ENCODE results near the gene CPEB3.
"Not testable (repeated sequence)": the region's sequence is repeated elsewhere in the genome, so short reads cannot be mapped to it uniquely, and the experiment has no call there.

CPEB3 gene

DNA sequence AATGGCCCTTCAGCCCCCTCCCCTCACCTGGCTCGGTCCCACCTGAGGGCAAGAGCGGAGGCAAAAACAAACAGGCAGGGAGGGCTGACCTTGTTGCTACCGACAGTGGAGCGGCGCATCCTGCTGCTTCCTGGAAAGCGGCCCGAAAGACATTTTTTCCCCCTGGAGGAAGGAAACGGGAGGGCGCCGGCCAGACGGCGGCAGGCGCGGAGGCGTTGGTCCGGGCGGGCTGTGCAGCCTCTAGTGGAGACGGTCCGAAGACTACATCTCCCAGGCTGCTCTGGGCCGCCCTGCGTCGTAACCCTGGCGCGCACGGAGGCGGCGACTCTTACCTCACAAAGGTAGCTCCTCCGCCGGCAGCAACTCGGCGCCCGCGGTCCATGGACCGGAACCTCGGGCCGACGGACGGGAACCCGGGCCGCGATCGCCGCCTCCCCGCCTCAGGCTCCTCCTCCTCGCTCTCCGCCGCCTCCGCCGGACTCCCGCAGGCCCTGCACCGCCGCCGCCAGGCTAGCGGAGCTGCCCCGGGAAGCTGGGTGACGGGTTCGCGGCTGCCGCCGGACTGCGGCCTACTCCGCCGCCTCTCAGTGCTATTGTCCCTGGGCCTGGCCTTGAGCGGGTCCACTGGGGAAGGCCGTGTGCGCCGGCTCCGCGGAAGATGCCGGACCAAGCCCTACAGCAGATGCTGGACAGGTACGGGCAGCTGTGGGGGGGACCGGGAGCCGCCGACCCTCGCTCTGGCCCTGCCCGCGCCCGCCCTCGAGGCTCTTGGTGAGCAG, at the start of gene CPEB3, which contains the start of gene MARCHF5:
TSS of gene CPEB3 (minus strand) at position 242 of the 779 bp plus-strand sequence. CDS start 50,728 bp downstream, outside the sequence.
TSS of gene MARCHF5 (plus strand) at position 331 of the 779 bp plus-strand sequence. CDS start at position 659, 328 bp downstream.
- peak; percentile 81 for DNase-seq

GRCh38 chr10:92329927-92330326, 39.0 kb upstream of the CPEB3 start:
- not testable (repeated sequence) for DNase-seq

DNA sequence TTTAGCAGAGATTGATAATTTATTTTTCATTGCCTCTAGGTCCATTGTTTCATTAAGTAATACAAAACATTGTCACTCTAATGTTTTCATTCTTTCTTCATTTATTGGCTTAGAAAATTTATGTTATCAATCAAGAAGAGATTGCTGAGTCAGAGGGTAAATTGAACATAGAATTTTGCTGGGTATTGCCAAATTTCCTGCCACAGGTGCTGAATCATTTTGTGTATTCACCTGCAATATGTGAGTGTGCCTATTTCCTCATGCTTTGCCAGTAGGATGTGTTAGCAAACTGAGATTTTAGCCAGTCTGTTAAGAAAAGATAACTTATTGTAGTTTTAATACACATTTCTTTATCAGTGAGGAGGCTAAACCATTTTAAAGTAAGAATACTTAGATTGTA, 38.1 kb upstream of the CPEB3 start:
- no peak for DNase-seq

DNA sequence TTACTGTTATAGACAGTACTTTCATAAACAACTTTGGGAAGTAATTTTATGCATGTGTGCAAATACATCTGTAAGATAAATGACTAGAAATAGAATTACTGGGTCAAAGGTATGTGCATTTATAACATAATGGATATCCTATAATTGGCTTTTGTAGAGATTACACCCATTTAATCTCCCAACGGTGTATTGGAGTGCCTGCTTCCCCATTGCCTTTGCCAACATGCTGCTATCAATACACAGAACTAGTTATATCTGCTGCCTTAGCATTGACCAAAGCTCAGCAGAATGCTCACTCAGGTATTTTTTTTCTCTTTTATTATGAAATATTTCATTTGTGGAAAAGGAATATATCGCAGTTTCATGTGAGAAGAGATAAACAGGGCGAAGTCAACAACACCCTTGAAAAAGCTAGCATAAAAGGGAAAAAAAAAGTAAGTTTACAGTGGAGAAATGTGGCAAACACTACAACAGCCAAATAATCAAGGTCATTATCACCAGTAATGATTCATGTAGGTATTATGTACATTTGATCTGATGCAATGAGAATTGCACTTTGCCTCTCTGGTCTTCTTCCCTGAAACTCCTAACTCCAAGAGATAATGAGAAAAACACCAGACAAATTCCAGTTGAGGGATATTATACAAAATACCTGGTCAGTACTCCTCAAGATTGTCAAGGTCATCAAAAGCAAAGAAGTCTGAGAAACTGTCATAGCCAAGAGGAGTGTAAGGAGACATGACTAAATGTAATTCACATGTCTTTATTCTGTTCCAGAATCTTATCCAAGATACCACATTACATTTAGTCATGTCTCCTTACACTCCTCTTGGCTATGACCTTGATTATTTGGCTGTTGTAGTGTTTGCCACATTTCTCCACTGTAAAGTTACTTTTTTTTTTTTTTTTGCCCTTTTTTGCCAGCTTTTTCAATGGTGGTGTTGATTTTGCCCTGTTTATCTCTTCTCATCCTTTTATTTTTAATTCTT, 36.9 kb upstream of the CPEB3 start:
- DNase-seq: no peak

DNA sequence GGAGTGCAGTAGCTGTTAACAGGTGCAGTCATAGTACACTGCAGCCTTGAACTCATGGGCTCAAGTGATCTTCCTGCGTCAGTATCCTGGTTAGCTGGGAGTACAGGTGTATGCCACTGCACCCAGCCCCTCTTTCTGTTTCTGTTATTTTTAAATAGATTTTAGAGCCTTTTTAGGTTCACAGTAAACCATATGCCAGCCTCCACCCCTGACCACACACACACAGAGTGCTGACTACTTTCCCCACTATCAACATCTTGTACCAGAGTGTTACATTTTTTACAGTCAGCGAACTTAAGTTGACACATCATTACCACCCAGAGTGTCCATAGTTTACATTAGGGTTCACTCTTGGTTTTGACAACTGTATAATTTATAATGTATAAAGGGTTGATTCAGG, 32.2 kb upstream of the CPEB3 start:
- DNase-seq: no peak

DNA sequence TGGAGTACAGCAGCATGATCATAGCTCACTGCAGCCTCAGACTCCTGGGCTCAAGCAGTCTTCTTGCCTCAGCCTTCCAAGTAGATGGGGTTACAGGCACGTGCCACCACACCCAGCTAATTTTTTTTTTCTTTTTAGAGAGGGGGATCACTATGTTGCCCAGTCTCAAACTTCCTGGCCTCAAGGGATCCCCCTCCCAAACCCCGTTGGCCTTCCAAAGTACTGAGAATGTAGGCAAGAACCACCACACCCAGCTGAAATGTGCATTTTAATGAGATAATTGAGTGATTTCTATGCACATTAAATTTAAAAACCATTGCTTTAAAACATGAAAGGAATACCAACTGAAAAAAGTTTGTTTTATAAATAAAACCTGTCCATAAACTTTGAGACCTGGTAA, 25.7 kb upstream of the CPEB3 start:
- no peak for DNase-seq

DNA sequence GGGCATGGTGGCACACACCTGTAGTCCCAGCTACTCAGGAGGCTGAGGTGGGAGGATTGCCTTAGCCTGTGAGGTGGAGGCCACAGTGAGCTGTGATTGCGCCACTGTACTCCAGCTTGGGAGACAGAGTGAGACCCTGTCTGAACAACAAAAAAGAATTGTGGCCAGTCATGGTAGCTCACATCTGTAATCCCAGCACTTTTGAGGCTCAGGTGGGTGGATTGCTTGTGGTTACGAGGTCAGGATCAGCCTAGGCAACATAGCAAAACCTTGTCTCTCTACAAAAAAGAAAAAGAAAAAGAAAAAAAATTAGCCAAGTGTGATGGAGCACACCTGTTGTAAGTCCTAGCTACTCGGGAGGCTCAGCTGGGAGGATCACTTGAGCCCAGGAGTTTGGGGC, 22.9 kb upstream of the CPEB3 start:
- DNase-seq: no peak

GRCh38 chr10:92309272-92309671, 18.4 kb upstream of the CPEB3 start:
- DNase-seq: no peak

DNA sequence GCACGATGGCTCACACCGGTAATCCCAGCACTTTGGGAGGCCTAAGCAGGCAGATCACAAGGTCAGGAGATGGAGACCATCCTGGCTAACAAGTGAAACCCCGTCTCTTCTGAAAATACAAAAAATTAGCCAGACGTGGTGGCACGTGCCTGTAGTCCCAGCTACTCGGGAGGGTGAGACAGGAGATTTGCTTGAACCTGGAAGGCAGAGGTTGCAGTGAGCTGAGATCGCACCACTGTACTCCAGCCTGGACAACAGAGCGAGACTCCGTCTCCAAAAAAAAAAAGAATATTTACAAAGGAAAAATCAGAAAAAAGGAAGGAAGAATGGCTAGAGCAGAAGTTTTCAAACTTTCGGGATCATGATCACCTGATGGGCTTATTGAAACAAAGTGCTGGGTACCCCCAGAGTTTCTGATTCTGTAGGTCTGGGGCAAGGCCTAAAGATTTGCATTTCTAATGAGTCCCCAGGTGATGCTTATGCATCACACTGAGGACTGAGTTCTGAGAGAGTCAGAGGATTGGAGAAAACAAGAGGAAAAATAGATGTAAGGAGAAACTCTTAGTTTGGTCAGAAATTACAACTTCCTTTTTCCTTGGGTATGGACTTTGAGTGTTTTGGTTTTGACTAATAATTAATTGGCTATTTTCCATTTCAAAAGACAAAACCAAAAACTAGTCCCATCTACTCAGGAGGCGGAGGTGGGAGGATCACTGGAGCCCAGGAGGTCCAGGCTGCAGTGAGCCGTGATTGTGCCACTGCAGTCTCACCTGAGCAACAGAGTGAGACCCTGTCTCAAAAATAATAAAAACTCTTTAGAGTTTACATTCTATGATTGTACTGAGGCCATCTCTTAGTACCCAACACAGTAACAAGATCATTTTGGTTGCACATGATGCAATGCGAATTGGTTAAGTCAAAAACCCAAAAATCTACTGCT, 14.5 kb upstream of the CPEB3 start:
- DNase-seq: no peak

- DNase-seq: no peak
Observed at GRCh38 chr10:92304061-92304460, 13.2 kb upstream of the CPEB3 start.

DNA sequence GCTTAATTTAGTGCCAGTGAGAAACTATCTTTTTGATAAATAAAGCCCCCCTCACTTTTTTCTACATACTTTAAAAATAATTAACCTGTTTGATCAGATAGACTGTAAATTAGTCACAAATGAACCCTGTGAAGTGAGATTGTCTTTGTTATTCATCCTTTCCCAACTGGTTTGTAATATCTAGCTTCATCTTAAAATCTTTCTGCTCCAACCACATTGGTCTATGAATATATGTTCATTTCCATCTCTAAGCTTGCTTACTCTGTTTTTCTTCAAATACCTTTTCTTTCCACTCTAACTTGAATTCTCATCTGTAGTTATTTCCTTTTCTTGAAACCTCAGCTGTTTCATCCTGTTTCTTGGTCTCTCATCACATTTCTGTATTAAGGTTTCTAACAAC, 12.2 kb upstream of the CPEB3 start:
- DNase-seq: no peak

- DNase-seq: no peak
Observed at GRCh38 chr10:92298487-92298886, 7.6 kb upstream of the CPEB3 start.

DNA sequence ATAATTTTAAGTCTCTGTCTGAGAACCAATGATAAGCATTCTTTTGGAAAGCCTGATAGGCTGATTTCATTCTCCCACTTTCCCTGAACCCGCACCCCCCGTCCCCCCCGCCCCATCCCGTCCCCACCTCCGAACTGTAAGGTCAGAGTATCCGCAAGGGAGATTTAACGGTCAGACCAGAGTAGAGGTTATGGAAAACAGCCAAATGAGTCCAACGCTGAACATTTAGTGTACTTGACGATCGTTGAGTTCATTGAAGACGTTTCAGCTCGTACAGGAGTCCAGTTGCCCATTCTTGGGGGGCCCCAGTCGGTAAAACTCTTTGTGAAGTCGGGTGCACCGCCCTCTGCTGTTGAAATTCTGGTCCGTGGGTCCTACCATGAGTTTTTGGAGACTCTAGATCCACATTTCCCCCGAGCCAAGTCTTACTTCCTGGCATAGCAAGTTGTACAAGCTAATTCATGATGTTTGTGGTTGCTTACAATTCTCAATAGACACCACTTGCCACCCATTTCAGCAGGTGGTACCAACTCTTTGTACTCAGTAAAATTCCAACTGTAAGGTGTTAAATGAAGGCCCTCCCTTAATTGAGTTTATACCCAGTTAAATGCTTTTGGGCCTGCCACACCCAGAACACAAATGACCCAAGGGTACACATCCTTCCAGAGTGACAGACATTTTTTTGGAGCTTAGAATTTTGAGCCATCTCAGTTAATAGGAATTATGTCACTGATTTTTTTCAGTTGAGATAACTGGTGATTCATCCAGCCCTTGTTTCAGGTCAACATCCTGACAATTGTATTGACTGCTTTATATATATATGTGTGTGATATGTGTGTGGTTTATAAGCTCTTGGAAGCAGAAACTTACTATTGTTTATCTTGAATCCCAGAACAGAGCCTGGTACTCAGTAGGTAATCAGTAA, 1.3 kb upstream of the CPEB3 start:
- DNase-seq: no peak

DNA sequence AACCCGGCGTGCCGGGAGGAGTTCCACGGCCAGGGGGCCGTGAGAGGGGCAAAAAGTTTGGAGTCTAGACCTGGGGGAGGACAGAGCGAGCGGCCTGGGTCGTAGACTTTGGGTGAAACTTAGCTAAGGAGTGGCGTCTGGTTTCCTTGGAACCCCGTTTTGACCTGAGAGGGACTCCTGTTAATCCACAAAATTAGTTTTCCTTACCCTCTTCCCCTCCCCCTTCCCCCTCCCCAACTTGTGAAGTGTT, 663 bp upstream of the CPEB3 start:
- no peak for DNase-seq

GRCh38 chr10:92290076-92290836, 622 bp downstream of the CPEB3 start:
- no peak for DNase-seq

DNA sequence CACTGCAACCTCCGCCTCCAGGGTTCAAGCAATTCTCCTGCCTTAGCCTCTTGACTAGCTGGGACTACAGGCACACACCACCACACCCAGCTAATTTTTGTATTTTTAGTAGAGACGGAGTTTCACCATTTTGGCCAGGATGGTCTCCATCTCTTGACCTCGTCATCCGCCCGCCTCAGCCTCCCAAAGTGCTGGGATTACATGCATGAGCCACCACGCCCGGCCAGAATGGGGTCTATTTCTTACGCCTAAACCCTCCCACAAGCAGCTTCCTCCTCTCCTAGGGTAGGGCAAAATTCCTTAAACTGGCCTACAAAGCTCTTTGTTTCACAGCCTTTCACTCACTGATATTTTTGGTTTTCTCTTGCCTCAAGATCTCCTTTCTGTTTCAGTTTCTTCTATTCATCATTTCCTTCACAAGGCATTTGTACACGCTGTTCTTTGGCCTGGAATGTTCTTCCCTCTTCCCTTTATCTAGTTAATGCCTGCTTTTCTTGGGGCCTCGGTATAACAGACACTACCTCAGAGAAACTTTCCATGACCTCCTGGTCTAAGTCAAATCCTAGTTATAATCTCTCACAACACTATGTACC, 6.7 kb downstream of the CPEB3 start:
- no peak for DNase-seq

DNA sequence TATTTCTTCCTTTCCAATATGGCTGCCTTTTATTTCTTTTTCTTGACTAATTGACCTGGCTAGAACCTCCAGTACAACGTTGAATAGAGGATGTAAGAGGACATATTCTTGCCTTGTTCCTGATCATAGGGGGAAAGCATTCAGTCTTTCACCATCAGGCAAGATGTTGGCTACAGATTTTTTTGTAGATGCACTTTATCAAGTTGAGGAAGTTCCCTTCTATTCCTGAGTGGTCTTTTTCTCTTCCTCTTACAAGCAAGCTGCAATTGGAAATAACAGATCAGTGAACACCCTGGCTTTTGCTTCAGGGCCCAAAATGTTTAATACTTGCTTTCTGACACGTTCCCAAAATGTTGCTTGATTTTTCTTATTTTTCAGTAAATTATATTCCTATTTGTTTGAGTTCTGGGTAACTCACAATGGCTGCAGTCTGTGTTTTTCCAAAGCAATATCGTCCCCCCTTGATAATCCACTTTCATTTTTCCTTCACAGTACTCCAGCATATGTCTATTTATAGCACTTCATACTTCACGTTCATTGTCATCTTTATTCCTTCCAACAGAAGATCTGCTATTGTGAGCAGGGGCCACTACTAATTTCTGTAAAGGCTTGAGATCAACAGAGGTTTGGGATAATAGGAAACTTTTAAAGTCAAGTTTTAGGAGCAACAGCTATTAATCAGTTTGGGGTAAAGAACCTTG, 11.7 kb downstream of the CPEB3 start:
- DNase-seq: no peak

DNA sequence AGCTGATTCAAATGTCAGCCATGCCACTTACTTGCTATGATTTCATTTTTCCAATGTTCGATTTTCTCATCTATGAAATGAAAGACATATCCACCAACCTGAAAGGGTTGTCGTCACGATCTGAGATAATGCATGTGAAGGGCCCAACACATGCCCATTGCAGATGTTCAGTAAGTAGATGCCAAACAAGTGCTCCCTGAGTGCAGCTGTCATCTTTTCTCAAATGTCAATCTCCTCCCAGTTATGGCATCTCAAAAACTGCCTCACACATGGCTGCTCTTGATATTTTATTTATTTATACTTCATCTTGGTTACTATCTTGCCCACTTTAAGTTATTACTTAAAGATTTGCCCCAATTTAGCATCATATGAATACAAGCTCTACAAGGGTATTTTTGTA, 16.8 kb downstream of the CPEB3 start:
- DNase-seq: no peak

- no peak for DNase-seq
Observed at GRCh38 chr10:92268748-92269147, 22.1 kb downstream of the CPEB3 start.

DNA sequence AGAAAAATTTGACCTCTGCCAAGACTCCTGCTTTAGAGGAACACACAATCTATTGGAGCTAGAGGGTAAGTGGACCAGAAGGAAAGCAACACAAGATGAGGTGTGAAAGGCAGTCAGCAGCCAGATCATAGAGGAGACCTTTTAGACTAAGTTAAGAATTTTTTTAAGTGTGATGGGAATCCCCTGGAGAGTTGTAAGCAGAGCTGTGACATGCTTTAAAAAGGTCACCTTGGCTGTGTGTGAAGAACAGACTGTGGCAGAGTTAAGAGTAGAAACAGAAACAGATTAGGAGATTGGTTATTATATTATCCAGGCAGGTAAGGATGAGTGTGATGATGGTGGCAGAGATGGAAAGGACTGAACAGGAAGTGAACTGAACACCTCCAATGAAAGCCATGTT, 23.5 kb downstream of the CPEB3 start:
- no peak for DNase-seq

All from NCI-H1048 (cell line).